Adrenal gland (tissue), 5 donors: ENCODE data around the gene SPAG16.

Source experiments
- CTCF ChIP-seq, 6 experiments: fragments of 450-650 bp in 4 of 6; fragments of 200-600 bp in 2 of 6; sonication (generic) in 1 of 6; IDR thresholded peaks; 1 replicate in 5 of 6; 2 replicates in 1 of 6; pipeline versions ENCODE4 v1.5.1 to v1.8.0; 2016 to 2021; ENCODE audit warnings: antibody characterized with exemption in 6 of 6, mild to moderate bottlenecking in 2 of 6, moderate library complexity in 1 of 6
- POLR2A ChIP-seq, 2 donors: fragments of 450-650 bp; IDR thresholded peaks; one replicate each; pipeline ENCODE4 v1.6.1; 2017; ENCODE audit warnings: antibody characterized with exemption in 2 of 2, mild to moderate bottlenecking in 2 of 2, moderate library complexity in 1 of 2
- donor health status: DM: no; HTN: no; CAD: no.

DNA sequence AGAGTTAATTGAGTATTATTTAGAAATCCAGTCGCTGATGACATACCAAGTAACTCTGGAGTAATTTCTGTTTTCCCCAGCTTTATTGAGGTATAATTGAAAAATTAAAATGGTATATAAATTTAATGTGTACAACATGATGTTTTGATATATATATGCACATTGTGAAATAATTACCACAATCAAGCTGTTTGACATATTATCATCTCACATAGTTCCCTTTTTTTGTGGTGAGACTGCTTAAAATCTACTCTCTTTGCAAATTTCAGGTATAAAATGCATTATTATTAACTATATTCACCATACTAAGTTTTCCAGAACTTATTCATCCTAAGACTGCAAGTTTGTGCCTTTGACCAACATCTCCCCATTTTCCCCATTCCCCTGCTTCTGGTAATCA lies 25.0 kb upstream of the SPAG16 start:
- no peak for TF ChIP-seq CTCF (IDR thresholded peaks at IDR 0.05)
- TF ChIP-seq POLR2A (IDR thresholded peaks at IDR 0.05), result no peak
